B cell (primary cell): ENCODE results near the gene PRTN3. TPM values are rescaled to one million over a fixed set of nuclear protein-coding genes. Genes with fewer than 3 reads are reported as not detected.
A peak's percentile ranks its signal among the peaks of the same experiment; 100 is the strongest.

Experiments
- ATAC-seq: fragments of 200-7000 bp; cut with Tn5 transposase; one replicate; pipeline ENCODE4 v1.10.0; 2021; ENCODE audit warnings: low read depth, mild to moderate bottlenecking, moderate number of reproducible peaks, moderate library complexity
- CTCF ChIA-PET: fragments of 350-600 bp; sonication (Branson Sonifier 250); formaldehyde crosslinking; loops from one replicate; lab custom pipeline; 2021; ENCODE audit warnings: antibody characterized with exemption, inconsistent platforms; lab: Charles Lee
- POLR2A ChIA-PET: fragments of 350-600 bp; sonication (Branson Sonifier 250); formaldehyde crosslinking; loops from one replicate; lab custom pipeline; 2021; ENCODE audit warnings: antibody characterized with exemption; lab: Charles Lee
- DNase-seq: peaks from one replicate; pipeline ENCODE4 v3.0.0; 2013
- H2AFZ ChIP-seq: 2 replicates; pipeline ENCODE4 v1.6.1; 2012; ENCODE audit warnings: mild to moderate bottlenecking, low read depth, low read length; ENCODE audit not compliant: insufficient read depth, poor library complexity, severe bottlenecking
- H3K27ac ChIP-seq, 2 donors: 1 replicate in 1 of 2; 2 replicates in 1 of 2; pipeline ENCODE4 v1.5.1; 2012 to 2013; ENCODE audit warnings: low read length in 2 of 2, mild to moderate bottlenecking in 2 of 2, moderate library complexity in 1 of 2
- H3K27me3 ChIP-seq, 4 experiments: fragments of 200-600 bp in 1 of 4; sonication (generic) in 1 of 4; replicated peaks in 1 of 4; 1 replicate in 2 of 4; 2 replicates in 2 of 4; pipeline versions ENCODE4 v1.6.1 to v1.7.0; 2013 to 2016; ENCODE audit warnings: low read length in 3 of 4, mild to moderate bottlenecking in 2 of 4, mixed read lengths in 1 of 4, moderate library complexity in 1 of 4; ENCODE audit not compliant: insufficient read depth in 4 of 4, control insufficient read depth in 3 of 4; ENCODE audit errors: control extremely low read depth in 1 of 4
- H3K36me3 ChIP-seq, 2 experiments: replicated peaks in 1 of 2; 1 replicate in 1 of 2; 2 replicates in 1 of 2; pipeline versions ENCODE4 v1.6.1 to v1.7.1; 2013; ENCODE audit warnings: low read length in 1 of 2; ENCODE audit not compliant: insufficient read depth in 2 of 2, control insufficient read depth in 1 of 2; ENCODE audit errors: control extremely low read depth in 1 of 2, extremely low read depth in 1 of 2
- H3K4me1 ChIP-seq, 2 donors: fragments of 200-600 bp in 1 of 2; sonication (generic) in 1 of 2; 1 replicate in 1 of 2; 2 replicates in 1 of 2; pipeline versions ENCODE4 v1.5.1 to v1.6.1; 2013 to 2017; ENCODE audit warnings: low read length in 2 of 2; ENCODE audit not compliant: control insufficient read depth in 2 of 2, insufficient read depth in 2 of 2
- H3K4me2 ChIP-seq: replicated peaks from 2 replicates; pipeline ENCODE3; 2012; ENCODE audit warnings: mild to moderate bottlenecking, low read depth, low read length; ENCODE audit not compliant: poor library complexity, severe bottlenecking
- H3K4me3 ChIP-seq, 5 experiments: fragments of 200-600 bp in 1 of 5; sonication (generic) in 1 of 5; 1 replicate in 3 of 5; 2 replicates in 2 of 5; pipeline versions ENCODE4 v1.5.1 to v1.7.0; 2011 to 2016; ENCODE audit warnings: low read length in 4 of 5, mild to moderate bottlenecking in 4 of 5, low read depth in 2 of 5, control low read depth in 1 of 5, moderate library complexity in 1 of 5; ENCODE audit not compliant: insufficient read depth in 1 of 5; ENCODE audit errors: control extremely low read depth in 1 of 5, extremely low read depth in 1 of 5
- H3K79me2 ChIP-seq: fragments of 200-600 bp; sonication (generic); one replicate; pipeline ENCODE4 v1.6.0; 2016; ENCODE audit warnings: low read length; ENCODE audit not compliant: control insufficient read depth, insufficient read depth
- H3K9ac ChIP-seq: fragments of 200-600 bp; sonication (generic); 2 replicates; pipeline ENCODE4 v1.6.1; 2017; ENCODE audit warnings: mild to moderate bottlenecking, low read length, moderate library complexity
- H3K9me3 ChIP-seq, 3 donors: one replicate each; pipeline versions ENCODE4 v1.6.1 to v1.7.1; 2013; ENCODE audit warnings: low read length in 2 of 3; ENCODE audit not compliant: control insufficient read depth in 2 of 3, insufficient read depth in 1 of 3; ENCODE audit errors: control extremely low read depth in 1 of 3
- H4K20me1 ChIP-seq: 2 replicates; pipeline ENCODE4 v1.6.0; 2012; ENCODE audit warnings: mild to moderate bottlenecking, low read length; ENCODE audit not compliant: insufficient read depth, control insufficient read depth, poor library complexity, severe bottlenecking
- H3K27ac Mint-ChIP-seq: one replicate; pipeline ENCODE4 v1.8.0; 2021; ENCODE audit warnings: mixed read lengths
- H3K27me3 Mint-ChIP-seq: one replicate; pipeline ENCODE4 v1.8.0; 2021; ENCODE audit warnings: mixed read lengths
- H3K4me1 Mint-ChIP-seq: one replicate; pipeline ENCODE4 v1.8.0; 2021; ENCODE audit warnings: mixed read lengths
- H3K4me3 Mint-ChIP-seq: one replicate; pipeline ENCODE4 v1.8.0; 2021; ENCODE audit warnings: mixed read lengths
- H3K9me3 Mint-ChIP-seq: one replicate; pipeline ENCODE4 v1.8.0; 2022; ENCODE audit warnings: mixed read lengths; ENCODE audit not compliant: insufficient read depth
- CTCF ChIP-seq: fragments of 200-600 bp; IDR thresholded peaks from one replicate; pipeline ENCODE4 v1.8.0; 2022; ENCODE audit warnings: antibody characterized with exemption, mild to moderate bottlenecking
- EZH2 ChIP-seq: IDR thresholded peaks from 2 replicates; pipeline ENCODE4 v1.6.1; 2012; ENCODE audit warnings: borderline replicate concordance, low read depth, mild to moderate bottlenecking, moderate library complexity, low read length; ENCODE audit not compliant: insufficient read depth, poor library complexity, severe bottlenecking
- WGBS: methylation state at CpG from one replicate; pipeline ENCODE4 v1.1.5; 2013; ENCODE audit warnings: missing lambda C conversion rate; ENCODE audit not compliant: insufficient coverage; 5-methylcytosine and 5-hydroxymethylcytosine counted together
- intact Hi-C: fragments of 100-400 bp; cut with micrococcal nuclease; formaldehyde crosslinking; loops from one replicate; pipeline ENCODE4 v1.10.0; 2022
- polyA plus RNA-seq: library from polyadenylated mRNA; depleted of rRNA; stranded (reverse); fragments of >200 nt; gene quantifications from 2 replicates; pipeline ENCODE4 v1.2.3, GENCODE V29; 2012
- total RNA-seq, 2 donors: library from RNA; stranded (reverse); fragments of 120-200 nt in 1 of 2; gene quantifications; 1 replicate in 1 of 2; 2 replicates in 1 of 2; pipeline versions ENCODE4 v1.2.3 to v1.2.4, GENCODE V29; 2013 to 2022

Gene PRTN3
- total and polyA plus RNA-seq, 2 donors (not counting 1 experiment from before 2014, with no cell fraction given): not detected

DNA sequence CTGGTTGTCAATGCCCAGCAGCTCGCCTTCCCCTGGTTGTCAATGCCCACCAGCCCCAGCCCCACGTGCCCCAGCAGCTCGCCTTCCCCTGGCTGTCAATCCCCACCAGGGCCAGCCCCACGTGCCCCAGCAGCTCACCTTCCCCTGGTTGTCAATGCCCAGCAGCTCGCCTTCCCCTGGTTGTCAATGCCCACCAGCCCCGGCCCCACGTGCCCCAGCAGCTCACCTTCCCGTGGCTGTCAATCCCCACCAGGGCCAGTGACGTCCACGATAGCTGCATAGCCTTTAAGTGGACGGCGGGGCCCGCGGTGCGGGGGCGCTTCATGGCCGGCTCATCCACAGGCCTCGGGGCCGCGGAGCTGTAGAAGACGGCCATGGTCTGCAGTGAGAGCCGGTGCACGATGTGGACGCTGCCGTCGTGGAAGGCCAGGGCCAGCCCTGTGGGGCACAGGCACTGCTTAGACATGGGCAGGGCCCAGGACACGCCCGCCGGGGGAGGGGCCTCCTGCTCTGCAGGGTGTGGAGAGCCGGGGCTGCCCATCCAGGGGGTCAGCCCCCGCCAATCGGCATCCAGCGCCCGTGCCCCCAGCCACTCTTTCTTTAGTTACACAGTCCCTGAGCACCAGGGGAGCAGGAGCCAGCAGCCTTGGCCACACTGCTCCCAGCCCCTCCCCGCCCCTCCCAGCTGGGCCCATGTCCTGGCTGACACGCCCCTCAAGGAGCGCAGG lies 39.1 kb downstream of the PRTN3 start:
- no peak overlapping the region for H3K27ac Mint-ChIP-seq
- H3K4me1 ChIP-seq: peaks cover 0 to 3% of the 10 kb centered on the region in 2 donors
- intact Hi-C loops: no loop called here
- ATAC-seq (no peak), DNase-seq (no peak)
- TF ChIP-seq CTCF (no peak), EZH2 (no peak)
- H3K4me3 Mint-ChIP-seq: no peak overlapping the region
- ChIA-PET POLR2A (interaction anchor here (1.4 kb wide), 1 partner anchor 29 kb away, joined by 10 read pairs; no protein-coding TSS in a partner anchor), CTCF (interaction anchor here (1.4 kb wide), 1 partner anchor 29 kb away, joined by 4 read pairs; no protein-coding TSS in a partner anchor)
- H3K4me1 Mint-ChIP-seq: no peaks in the 10 kb centered on the region
- H3K79me2 ChIP-seq: peaks cover 46% of the 10 kb centered on the region
- H3K27me3 Mint-ChIP-seq: no peaks in the 10 kb centered on the region
- peaks cover 40% of the 10 kb centered on the region for H4K20me1 ChIP-seq
- H3K9me3 ChIP-seq: peaks cover 0 to 3% (median 0%) of the 10 kb centered on the region in 3 donors
- H2AFZ ChIP-seq: no peak overlapping the region
- H3K36me3 ChIP-seq: peaks cover 0 to 49% of the 10 kb centered on the region in 2 experiments
- H3K27ac ChIP-seq: no peak overlapping the region
- H3K4me2 ChIP-seq: no peak overlapping the region
- no peak overlapping the region for H3K9ac ChIP-seq
- no peaks in the 10 kb centered on the region for H3K9me3 Mint-ChIP-seq
- H3K27me3 ChIP-seq: no peaks in the 10 kb centered on the region
- WGBS: 93% methylated on average over 33 of the region's 37 CpGs
- no peak overlapping the region for H3K4me3 ChIP-seq

DNA sequence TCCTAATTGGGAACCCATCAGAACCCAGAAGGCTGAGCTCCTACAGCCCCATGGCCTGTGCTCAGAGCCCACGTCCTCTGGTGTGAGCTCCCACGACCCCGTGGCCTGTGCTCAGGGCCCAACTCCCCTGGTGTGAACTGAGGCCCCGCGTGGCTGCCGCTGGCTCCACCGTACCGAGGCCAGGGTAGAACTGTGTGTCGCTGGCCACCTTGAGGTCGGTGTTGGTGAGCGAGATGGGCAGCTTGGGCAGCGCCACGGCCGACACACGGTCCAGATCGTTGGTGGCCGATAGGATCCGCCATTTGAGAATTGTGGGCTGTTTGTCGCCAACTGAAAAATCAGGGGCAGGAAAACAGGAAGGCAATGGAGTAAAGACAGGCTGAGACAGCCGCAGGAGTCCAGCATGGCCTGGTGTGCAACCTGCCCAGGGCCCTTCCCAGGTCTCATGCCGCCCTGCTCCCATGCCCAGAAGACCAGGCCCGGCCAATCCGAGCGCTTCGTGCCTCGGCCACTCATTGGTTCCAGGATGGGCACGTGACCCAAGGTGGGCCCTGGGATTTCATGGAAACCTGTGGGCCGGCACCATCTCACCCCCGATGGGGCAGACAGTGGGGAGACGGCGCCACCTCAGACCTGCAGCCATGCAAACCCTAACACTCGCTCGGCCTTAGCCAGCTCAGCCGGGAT lies 40.7 kb downstream of the PRTN3 start:
- WGBS: 97% methylated on average over 34 of the region's 34 CpGs
- TF ChIP-seq EZH2 (no peak), CTCF (no peak)
- no peak overlapping the region for H3K9ac ChIP-seq
- DNase-seq (no peak), ATAC-seq (no peak)
- H3K27me3 ChIP-seq: no peaks in the 10 kb centered on the region
- H3K9me3 ChIP-seq: no peaks in the 10 kb centered on the region
- intact Hi-C loops: no loop called here
- Mint-ChIP-seq H3K27me3 (no peaks in the 10 kb centered on the region), H3K4me1 (no peaks in the 10 kb centered on the region), H3K9me3 (no peaks in the 10 kb centered on the region), H3K4me3 (no peak overlapping the region), H3K27ac (peak overlapping the region; percentile 6)
- ChIA-PET POLR2A (no interaction called here), CTCF (interaction anchor here (1.1 to 1.2 kb wide), 2 partner anchors 18 to 39 kb away, joined by 3 read pairs; no protein-coding TSS in a partner anchor)
- no peak overlapping the region for H2AFZ ChIP-seq
- no peak overlapping the region for H3K4me2 ChIP-seq
- no peak overlapping the region for H3K4me3 ChIP-seq
- no peaks in the 10 kb centered on the region for H3K4me1 ChIP-seq
- no peak overlapping the region for H3K27ac ChIP-seq
- H3K79me2 ChIP-seq: peaks cover 58% of the 10 kb centered on the region
- H4K20me1 ChIP-seq: peaks cover 49% of the 10 kb centered on the region
- H3K36me3 ChIP-seq: peaks cover 0 to 64% of the 10 kb centered on the region in 2 experiments
